NCI-H2196 (cell line): ENCODE measurements around the gene PRPF6.

ENCODE experiments used
- DNase-seq: peaks from one replicate; lab custom pipeline; 2025; ENCODE audit not compliant: unreplicated experiment; lab: John Stamatoyannopoulos, UW

The PRPF6 gene, protein sequence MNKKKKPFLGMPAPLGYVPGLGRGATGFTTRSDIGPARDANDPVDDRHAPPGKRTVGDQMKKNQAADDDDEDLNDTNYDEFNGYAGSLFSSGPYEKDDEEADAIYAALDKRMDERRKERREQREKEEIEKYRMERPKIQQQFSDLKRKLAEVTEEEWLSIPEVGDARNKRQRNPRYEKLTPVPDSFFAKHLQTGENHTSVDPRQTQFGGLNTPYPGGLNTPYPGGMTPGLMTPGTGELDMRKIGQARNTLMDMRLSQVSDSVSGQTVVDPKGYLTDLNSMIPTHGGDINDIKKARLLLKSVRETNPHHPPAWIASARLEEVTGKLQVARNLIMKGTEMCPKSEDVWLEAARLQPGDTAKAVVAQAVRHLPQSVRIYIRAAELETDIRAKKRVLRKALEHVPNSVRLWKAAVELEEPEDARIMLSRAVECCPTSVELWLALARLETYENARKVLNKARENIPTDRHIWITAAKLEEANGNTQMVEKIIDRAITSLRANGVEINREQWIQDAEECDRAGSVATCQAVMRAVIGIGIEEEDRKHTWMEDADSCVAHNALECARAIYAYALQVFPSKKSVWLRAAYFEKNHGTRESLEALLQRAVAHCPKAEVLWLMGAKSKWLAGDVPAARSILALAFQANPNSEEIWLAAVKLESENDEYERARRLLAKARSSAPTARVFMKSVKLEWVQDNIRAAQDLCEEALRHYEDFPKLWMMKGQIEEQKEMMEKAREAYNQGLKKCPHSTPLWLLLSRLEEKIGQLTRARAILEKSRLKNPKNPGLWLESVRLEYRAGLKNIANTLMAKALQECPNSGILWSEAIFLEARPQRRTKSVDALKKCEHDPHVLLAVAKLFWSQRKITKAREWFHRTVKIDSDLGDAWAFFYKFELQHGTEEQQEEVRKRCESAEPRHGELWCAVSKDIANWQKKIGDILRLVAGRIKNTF

DNA sequence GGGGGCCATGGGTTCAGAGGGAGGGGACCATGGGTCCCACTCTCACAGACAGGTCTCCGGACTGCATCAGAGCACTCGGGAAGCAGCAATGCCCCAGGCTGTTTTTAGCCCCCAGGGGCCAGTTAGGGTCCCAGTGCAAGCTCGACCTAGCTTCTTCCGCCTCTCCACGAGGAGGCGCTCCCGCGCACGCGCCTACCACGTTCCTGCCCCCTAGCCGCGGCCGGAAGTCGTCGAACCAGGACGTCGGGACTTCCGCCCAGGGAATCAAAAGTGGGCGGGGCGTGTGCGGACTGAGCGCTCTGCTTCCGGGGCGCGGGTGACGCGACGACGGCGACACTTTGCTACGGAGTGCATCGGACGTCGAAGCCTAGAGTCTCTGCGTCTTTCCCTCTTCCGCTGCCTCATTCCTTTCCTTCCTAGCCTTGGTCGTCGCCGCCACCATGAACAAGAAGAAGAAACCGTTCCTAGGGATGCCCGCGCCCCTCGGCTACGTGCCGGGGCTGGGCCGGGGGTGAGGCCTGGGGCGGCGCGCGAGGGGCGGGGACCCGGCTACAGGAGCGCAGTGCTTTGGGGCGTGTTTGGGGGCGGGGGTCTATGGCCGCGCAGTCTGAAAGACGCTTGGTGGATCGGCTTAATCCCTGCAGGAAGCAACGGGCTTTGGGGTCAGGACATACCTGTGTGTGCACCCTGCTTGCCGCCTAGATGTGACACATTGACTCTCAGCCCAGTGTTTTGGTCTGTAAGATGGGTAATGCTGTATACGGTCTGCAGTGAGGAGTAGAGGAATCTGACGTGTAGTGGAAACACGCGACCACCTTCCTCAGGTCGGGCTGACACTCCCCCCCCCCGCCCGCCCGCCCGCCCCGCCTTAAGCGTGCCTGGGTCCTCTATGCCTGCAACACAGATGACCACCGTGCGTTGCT, at the start of gene PRPF6:
PRPF6 (plus strand) TSS at position 327 of the 923 bp plus-strand sequence; CDS start at position 441, 114 bp downstream.
- DNase-seq, result peak; percentile 99

DNA sequence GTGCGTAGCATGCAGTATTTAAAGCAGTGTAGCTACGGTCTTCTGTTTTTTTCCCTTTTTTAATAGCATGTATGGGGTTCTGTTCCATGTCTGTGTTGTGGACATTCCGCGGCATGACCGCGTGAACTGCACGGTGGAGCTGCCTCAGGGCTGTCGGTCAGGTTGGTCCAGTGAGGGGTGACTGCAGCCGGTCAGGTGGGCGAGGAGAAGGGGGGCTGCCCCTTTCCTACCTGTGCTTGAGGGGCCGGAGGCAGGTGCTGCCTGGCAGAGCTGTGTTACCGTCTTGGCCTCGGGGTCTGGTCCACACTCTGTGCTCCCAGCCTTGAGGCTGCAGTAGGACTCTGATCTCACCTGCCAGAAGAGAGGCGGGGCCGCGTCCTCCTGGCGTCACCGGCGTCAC, 49.2 kb upstream of the PRPF6 start:
- no peak for DNase-seq

DNA sequence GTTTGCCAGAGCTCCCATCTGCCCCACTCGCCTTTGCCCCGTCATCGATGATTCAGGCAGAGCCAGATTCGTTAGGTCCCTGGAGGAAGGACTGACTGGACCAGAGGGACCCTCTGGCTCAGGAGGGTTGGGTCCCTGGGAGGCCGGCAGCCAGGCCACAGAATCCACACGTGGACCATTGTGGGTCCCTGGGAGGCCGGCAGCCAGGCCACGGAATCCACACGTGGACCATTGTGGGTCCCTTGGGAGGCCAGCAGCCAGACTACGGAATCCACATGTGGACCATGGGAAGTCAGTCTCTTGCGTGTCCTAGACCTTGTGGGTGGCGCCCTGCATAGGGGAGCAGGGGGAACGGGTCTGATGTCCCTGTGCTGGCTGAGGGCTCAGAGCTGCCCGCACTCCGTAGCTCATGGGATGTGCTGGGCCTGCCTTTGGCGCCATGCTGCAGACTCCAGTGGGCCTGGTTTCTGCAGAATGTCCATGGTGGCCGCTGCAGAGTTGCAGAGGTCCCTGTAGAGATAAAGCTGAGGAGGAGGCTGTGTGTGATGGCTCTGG, 48.2 kb upstream of the PRPF6 start:
- DNase-seq, result no peak

DNA sequence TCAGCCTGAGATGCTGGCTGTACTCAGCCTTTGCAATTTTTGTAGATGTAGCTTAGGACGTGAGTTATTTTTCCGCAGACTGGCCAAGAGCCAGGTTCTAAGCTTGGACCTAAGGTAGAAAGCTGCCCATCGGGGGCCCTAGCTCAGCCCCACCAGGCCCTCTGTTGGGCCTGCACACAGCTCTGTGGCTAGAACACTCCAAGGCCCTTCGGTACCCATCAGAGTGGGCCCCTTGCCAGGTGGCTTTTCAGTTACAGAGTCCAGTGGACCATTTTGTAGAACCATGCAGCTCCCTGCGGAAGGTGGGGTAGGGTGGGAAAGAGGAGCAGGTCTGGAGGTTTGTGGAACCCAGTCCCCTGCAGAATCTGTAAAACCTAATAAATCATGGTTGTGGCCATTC, 47.3 kb upstream of the PRPF6 start:
- no peak for DNase-seq

DNA sequence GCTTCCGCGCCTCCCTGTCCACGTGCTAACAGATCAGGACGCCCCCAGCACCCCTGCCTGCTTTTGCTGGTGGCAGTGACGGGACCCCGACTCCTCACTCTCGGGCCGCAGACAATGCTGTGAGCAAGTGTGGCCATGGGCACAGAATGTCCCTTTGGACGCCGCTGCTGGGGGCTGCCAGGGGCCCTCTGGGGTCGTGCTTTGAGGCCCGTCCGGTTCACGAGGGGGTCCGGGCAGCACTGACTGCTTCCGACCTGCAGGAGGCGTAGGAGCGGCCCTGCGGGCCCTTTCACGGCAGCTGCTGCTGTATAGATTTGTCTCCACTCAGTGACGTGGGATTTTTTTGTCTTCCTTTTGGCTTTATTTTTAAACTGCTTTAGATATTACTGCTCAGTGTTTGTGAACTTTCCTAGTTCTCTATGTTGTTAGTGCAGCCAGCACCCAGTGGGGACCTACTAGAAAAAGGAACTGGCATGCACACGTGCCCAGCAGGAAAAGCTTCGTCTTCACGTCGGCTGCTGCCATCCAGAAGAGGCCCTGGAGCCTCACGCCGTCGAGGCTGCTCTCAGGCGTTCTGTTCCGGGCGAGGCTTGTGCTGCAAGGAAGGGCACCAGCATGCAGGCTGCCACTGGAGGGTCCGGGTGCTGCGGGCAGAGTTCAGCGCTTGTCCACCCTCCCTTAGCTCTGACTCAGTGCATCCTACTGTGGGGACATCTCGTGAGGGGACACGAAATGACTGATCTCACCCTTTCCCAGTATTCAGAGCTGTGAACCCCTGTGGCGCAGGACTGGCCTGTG, 46.5 kb upstream of the PRPF6 start:
- no peak for DNase-seq

DNA sequence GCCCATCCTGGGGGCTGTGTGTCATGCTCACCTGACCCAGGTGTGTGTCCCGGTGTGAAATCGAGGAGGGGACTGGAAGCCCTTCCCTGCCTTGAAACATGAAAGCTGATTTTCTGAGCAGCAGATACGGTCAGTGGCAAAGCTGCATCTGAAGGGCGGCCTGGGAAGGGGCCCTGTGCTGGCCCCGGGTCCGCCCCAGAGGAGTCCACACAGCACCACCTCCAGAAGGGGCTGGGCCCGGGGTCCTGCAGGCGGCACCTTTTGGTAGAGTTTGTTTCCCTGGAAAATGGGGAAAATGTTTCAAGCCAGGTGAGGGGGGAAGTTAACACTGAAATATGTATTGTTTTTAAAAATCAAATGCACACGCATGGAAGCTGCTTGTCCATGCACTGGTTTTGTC, 45.5 kb upstream of the PRPF6 start:
- DNase-seq, result no peak

DNA sequence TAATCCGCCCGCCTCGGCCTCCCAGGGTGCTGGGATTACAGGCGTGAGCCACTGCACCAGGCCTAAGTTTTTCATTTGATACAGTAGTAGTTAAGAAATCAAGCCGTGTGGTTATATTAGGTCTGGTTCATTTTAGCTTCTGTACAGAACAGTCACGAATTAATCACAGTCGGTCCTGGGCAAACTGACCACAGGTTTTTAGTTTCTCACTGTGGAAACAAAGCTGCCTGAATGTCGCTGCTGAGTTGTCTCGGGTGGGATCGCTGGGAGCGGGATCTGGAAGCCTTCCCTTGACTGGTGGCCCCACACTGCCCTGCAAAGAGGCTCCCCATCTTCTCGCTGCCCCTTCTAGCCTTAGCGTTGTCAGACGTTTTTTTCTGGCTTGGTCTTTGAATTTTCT, 43.3 kb upstream of the PRPF6 start:
- DNase-seq, result no peak

DNA sequence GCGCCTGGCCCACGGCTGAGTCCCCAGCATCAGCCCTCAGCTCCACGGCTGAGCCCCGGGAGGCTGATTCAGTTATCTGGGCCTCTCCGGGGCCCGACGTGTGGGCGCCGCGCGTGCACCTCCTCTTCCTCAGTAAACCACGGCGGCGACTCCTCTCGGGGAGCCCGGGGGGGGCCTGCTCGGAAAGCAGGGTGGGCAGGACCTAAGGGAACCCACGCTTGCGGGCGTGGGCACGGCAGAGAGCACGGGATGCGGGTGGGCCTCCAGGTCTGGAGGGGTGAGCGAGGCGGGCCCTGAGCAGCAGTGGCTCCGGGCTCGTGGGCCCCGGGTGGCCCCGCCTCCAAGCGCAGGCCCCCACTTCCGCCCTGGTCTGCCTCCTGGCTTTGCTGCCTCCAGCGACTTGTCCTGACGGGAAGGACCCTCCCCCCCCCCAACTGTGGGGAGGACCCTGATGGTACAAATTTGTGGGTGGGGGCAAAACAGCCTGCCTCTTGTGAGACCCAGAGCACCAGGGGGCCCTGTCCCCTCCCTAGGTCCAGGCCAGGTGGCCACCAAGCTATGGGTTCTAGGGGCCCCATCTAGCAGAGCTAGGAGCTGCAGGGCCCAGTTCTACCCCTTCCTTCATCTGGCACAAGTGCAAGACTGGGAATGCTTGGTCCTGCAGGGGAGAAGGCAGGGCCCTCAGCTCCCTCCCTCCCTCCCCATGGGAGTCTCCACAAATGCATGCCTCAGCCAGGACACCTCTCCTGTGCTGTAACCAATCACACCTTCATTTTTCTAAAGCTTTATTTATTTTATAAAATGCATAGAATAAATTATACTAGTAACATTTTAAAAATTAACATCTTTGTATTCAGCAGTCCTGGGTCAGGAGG, 41.6 kb upstream of the PRPF6 start:
- DNase-seq, result no peak

DNA sequence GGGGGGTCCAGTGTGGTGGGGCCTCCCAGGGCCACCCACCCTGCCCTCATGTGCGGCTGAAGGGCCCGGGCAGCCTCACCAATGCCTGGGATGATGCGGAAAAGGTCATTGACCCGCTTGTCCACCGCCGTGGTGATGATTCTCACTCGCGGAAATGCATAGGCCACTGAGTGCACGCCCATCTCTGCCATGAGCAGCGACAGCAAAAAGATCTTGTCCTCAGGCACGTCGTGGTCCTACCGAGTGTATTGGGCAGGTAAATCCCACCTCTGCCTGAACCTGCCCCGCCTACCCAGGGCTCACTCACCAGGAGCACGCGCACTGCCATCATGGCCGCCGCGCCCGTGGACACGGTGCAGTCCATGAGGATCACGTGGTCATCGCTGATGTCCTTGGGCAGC, 40.9 kb upstream of the PRPF6 start:
- no peak for DNase-seq

DNA sequence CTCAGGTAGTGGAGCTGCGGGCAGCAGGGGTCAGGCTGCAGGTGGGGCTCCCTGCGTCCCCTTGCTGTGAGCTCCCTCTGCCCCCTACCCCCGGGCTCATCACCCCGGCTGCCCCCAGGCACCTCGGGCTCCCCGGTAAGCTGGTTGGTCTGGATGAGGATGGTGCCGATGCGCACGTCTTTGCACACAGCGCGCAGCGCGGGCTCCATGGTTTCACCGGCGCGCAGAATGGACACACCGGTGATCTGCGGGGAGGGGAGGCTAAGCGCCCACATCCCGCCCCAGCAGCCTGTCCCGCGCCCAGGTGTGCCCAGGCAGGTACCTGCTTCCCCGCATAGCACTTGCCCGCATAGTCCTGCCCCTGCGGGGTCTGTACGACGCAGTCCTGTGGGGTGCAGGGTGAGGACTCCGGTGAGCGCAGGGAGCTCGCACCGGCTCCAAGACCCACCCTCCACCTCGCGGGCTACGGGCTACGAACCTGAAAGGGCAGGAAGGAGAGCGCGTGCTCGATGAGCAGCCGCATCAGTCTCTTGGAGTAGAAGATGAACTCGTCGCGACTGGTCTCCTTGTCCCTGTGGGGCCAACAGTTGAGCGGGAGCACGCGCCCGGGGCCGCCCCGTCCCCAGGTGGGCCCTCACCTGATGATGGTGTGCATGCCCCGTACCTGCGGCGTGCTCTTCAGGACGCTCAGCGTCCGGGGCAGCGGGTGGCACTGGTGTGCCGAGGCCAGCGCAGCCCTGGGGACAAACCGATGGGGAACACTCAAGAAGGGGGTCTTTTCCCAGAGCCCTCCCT, 40.3 kb upstream of the PRPF6 start:
- DNase-seq, result no peak

DNA sequence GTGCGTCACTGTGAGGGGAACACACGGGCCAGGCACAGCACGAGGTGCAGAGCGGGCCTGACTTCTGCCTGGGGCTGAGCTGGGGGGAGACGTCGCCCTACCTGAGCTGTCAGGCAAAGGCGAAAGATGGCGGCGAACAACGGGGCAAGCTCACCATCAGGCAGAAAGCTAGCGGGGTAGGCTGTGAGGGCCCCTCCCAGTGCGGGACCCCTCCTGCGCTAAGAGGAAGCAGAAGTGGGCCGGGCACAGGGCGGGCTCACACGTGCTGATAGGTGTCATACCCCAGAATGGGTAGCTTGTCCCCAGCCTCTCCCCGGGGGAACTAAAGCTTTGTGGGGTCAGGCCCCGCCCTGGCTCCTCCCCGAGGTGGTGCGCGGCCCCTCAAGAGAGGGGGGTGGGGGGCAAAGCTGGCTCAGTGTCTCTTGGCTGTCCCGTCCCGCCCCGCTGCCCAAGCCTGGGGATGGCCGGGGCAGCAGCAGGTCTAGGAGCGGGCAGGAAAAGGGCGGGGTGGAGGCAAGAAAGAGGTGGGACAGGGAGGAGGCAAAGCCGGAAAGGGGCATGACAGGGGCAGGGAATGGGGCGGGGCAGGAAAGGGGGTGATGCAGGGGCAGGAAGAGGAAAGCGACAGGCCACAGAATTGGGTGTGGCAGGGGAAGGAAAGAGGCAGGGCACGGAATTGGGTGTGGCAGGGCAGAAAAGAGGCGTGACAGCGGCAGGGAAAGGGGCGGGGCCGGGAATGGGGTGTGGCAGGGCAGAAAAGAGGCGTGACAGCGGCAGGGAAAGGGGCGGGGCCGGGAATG, 39.5 kb upstream of the PRPF6 start:
- DNase-seq, result no peak

DNA sequence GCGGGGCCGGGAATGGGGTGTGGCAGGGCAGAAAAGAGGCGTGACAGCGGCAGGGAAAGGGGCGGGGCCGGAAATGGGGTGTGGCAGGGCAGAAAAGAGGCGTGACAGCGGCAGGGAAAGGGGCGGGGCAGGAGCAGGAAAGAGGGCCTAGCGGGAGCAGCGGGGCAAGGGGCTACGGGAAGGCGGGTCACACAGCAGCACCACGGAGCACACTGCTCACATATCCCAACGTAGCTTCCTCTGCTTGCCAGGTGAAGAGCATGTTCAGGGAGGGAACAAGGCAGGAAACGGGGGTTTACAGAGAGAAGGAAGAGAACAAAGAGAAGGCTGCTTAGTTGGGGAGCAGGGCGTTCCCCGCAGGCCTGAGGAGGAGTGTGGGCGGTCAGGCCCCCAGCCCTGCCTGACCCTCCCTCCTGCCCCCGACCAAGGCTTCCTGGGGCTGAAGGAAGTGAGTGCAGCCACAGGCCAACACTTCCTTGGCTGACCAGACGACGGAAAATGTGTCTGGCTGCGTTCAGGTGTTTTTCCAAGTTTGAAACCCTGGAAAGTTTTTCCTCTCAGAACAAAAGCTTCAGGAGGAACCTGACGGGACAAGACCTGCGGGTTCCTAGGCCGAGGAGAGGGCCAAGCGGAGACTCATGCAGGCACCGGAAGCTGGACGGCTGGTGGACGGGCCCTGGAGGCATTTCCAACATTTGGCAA, 38.5 kb upstream of the PRPF6 start:
- no peak for DNase-seq

DNA sequence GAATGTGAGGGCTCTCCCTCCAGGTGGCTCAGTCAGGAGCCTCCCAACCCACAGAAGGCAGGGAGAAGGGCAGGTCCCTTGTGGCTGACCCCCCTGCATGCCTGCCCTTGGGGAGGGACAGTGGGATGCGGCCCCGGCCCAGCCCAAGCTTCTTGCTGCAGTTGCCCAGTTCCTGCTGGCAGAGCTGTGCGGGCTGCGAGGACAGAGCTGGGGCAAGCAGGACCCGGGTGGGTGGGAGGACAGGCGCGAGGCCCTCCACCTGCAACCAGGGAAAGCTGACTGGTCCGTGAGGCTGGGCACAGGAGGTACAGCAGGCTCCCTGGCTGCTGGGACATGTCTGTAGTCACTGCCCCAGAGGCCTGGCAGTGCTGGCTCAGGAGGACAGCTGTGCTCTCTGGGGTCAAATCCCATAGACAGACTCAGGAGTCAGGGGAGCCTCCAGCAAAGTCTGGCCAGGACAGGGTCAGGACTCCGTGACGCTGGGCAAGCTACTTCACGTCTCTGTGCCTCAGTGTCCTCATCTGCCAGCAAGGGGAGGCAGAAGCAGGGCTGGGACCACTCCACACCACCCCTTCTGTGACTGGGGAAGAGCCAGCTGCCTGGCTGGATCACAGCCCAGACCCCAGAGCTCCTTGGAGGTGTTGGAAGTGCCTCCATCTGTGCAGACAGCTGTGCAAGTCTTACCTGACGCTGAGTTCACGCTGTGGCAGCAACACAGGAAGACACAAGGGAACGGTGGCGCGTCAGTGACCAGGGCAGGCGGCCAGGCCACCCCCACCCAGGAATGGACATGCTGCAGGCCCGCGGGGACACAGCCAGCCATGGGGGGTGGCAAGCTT, 37.7 kb upstream of the PRPF6 start:
- no peak for DNase-seq

DNA sequence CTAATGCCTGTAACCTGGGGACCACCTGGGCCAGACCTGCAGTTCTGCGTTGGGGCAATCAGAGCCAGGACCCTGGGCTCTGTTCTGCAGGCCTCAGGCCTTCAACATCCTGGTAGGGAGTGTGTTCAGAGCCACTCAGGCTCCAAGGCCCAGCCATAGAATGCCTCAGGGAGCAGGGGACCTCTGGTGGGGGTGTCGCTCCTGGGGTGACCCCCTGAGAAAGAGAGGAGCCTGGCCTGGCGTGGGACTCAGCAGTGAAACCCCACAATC, 37.2 kb upstream of the PRPF6 start:
- DNase-seq, result no peak

DNA sequence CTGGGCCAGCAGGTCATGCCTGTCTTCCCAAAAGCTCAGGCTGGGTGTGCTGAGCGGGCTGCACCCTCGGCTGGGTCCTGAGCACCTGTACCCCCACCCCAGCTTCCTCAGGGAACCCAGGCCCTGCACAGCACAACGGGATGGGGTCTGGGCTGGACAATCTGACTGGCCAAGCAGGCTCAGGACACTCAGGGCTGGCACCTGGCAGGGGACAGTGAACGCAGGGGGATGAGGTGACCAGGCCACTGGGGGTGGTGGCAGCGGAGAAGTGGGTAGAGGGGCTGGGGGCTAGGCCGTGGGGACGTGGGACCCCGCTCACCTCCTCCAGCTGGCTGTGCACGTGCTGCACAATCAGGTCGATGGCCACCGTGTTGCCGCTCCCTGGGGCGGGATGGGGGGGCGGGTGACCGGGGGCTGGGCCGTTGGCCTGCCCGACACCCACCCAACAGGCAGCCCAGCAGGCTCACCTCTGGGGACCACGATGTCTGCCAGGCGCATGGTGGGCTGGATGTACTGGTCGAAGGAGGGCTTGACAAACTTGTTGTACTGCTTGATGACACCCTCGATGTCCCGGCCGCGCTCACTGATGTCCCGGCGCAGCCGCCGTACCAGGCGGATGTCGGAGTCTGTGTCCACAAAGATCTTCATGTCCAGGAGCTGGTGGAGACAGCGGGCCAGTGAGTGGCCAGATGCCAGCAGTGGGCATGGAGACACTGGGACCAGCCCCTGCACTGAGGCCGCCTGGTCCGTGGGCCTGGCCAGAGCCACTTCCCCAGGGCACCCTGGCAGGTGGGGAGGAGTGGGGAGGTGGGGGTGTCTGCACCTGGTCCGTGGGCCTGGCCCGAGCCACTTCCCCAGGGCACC, 36.6 kb upstream of the PRPF6 start:
- DNase-seq, result no peak
